GM23338 (cell line): ENCODE measurements around the gene CDKN1C. TPM values are rescaled to one million over a fixed set of nuclear protein-coding genes. Genes with fewer than 3 reads are reported as not detected.

Experiments used
- ATAC-seq: fragments of 200-7000 bp; cut with Tn5 transposase; 3 replicates; pipeline ENCODE4 v1.9.1; 2020
- DNase-seq: peaks from one replicate; pipeline ENCODE4 v3.0.0-alpha.2; 2015; ENCODE audit warnings: low spot score
- H2AFZ ChIP-seq: fragments of 200-600 bp; sonication (generic); 2 replicates; pipeline ENCODE4 v1.8.0; 2016; ENCODE audit warnings: antibody characterized with exemption, mild to moderate bottlenecking, moderate library complexity
- H3F3A ChIP-seq: fragments of 200-600 bp; sonication (generic); replicated peaks from 2 replicates; pipeline ENCODE4 v1.8.0; 2017; ENCODE audit warnings: antibody characterized with exemption, mixed run types, low read depth
- H3K27ac ChIP-seq: fragments of 200-600 bp; sonication (generic); 2 replicates; pipeline ENCODE4 v1.6.1; 2016; ENCODE audit warnings: low read depth
- H3K27me3 ChIP-seq: fragments of 200-600 bp; sonication (generic); 2 replicates; pipeline ENCODE4 v1.8.0; 2016; ENCODE audit warnings: mild to moderate bottlenecking, mixed run types, moderate library complexity; ENCODE audit not compliant: insufficient read depth
- H3K36me3 ChIP-seq: fragments of 200-600 bp; sonication (generic); 2 replicates; pipeline ENCODE4 v1.8.0; 2016; ENCODE audit warnings: mild to moderate bottlenecking; ENCODE audit not compliant: insufficient read depth
- H3K4me1 ChIP-seq: fragments of 200-600 bp; sonication (generic); 2 replicates; pipeline ENCODE4 v1.8.0; 2016; ENCODE audit warnings: mild to moderate bottlenecking, moderate library complexity; ENCODE audit not compliant: insufficient read depth
- H3K4me2 ChIP-seq: fragments of 200-600 bp; sonication (generic); 2 replicates; pipeline ENCODE4 v1.7.1; 2017; ENCODE audit warnings: mixed run types
- H3K4me3 ChIP-seq: fragments of 200-600 bp; sonication (generic); 2 replicates; pipeline ENCODE4 v1.6.1; 2016; ENCODE audit warnings: mixed run types
- H3K79me2 ChIP-seq: fragments of 200-600 bp; sonication (generic); replicated peaks from 2 replicates; pipeline ENCODE4 v1.8.0; 2017; ENCODE audit warnings: mild to moderate bottlenecking; ENCODE audit not compliant: insufficient read depth
- H3K9me2 ChIP-seq: fragments of 200-600 bp; sonication (generic); 2 replicates; pipeline ENCODE4 v1.8.0; 2017; ENCODE audit not compliant: insufficient read depth
- H4K20me1 ChIP-seq: fragments of 200-600 bp; sonication (generic); replicated peaks from 2 replicates; pipeline ENCODE4 v1.8.0; 2017; ENCODE audit warnings: mild to moderate bottlenecking; ENCODE audit not compliant: insufficient read depth
- H3K27ac Mint-ChIP-seq: 2 replicates; pipeline ENCODE4 v1.8.0; 2020; ENCODE audit warnings: inconsistent platforms, mild to moderate bottlenecking, moderate library complexity, mixed read lengths
- H3K27me3 Mint-ChIP-seq: 3 replicates; pipeline ENCODE4 v1.8.0; 2022; ENCODE audit warnings: low read depth, mild to moderate bottlenecking, moderate library complexity, mixed read lengths, inconsistent platforms; ENCODE audit not compliant: insufficient read depth, poor library complexity
- H3K36me3 Mint-ChIP-seq: 3 replicates; pipeline ENCODE4 v1.8.0; 2021; ENCODE audit warnings: low read depth, mild to moderate bottlenecking, inconsistent platforms, moderate library complexity, mixed read lengths
- H3K4me1 Mint-ChIP-seq: 3 replicates; pipeline ENCODE4 v1.8.0; 2020; ENCODE audit warnings: mild to moderate bottlenecking, inconsistent platforms, mixed read lengths
- H3K4me3 Mint-ChIP-seq: 3 replicates; pipeline ENCODE4 v1.8.0; 2021; ENCODE audit warnings: moderate library complexity, mild to moderate bottlenecking, inconsistent platforms, mixed read lengths
- H3K9me3 Mint-ChIP-seq: 3 replicates; pipeline ENCODE4 v1.8.0; 2020; ENCODE audit warnings: moderate library complexity, mild to moderate bottlenecking, inconsistent platforms, mixed read lengths
- CREB1 ChIP-seq: fragments of 250-450 bp; sonication (Bioruptor Pico); IDR thresholded peaks from 2 replicates; pipeline ENCODE4 v1.5.0; 2020; ENCODE audit warnings: low read depth, mild to moderate bottlenecking, moderate library complexity
- ETS1 ChIP-seq: IDR thresholded peaks from 2 replicates; pipeline ENCODE4 v1.6.1; 2016; ENCODE audit warnings: antibody characterized with exemption
- EZH2 ChIP-seq: fragments of 200-600 bp; sonication (generic); IDR thresholded peaks from one replicate; pipeline ENCODE4 v1.8.0; 2017; ENCODE audit warnings: antibody characterized with exemption, mild to moderate bottlenecking, low read depth; ENCODE audit not compliant: unreplicated experiment
- NANOG ChIP-seq: IDR thresholded peaks from 2 replicates; pipeline ENCODE4 v1.6.1; 2016; ENCODE audit warnings: antibody characterized with exemption, borderline replicate concordance
- POLR2AphosphoS5 ChIP-seq: IDR thresholded peaks from 2 replicates; pipeline ENCODE4 v1.6.1; 2016; ENCODE audit warnings: antibody characterized with exemption, low read depth
- STAT1 ChIP-seq: IDR thresholded peaks from one replicate; pipeline ENCODE4 v1.6.1; 2016; ENCODE audit warnings: antibody characterized with exemption; ENCODE audit not compliant: unreplicated experiment
- ZNF331 ChIP-seq: fragments of 250-450 bp; sonication (Bioruptor Pico); IDR thresholded peaks from 2 replicates; pipeline ENCODE4 v1.5.0; 2020; ENCODE audit warnings: low read depth, mild to moderate bottlenecking, moderate library complexity
- ZNF462 ChIP-seq: fragments of 250-450 bp; sonication (Bioruptor Pico); IDR thresholded peaks from 2 replicates; pipeline ENCODE4 v1.5.0; 2020; ENCODE audit warnings: mild to moderate bottlenecking, moderate library complexity
- polyA plus RNA-seq: library from polyadenylated mRNA; unstranded; fragments of >200 nt; fragmentation: Nextera tagmentation; extraction: Ambion mirVana; gene quantifications from 2 replicates; pipeline ENCODE4 v1.2.1, GENCODE V29; 2016
- total RNA-seq: library from RNA; depleted of rRNA; stranded (reverse); fragments of >200 nt; shearing (Covaris generic); gene quantifications from 2 replicates; pipeline ENCODE4 v1.2.3, GENCODE V29; 2014

The CDKN1C gene
- total and polyA plus RNA-seq, 2 experiments from 2014 or later = 19.3 to 23.5 TPM

GRCh38 chr11:2915473-2915872 is 29.9 kb upstream of the CDKN1C start (continued):
- no peak for TF ChIP-seq ZNF462 (CRISPR knock-in tag)

- ATAC-seq = no peak
- DNase-seq = no peak
- TF ChIP-seq NANOG (no peak), ZNF331 (CRISPR knock-in tag) (no peak), POLR2AphosphoS5 (no peak), EZH2 (no peak), STAT1 (no peak), ZNF462 (CRISPR knock-in tag) (no peak), ETS1 (no peak), CREB1 (CRISPR knock-in tag) (no peak)
These were observed 29.1 kb upstream of the CDKN1C start for GRCh38 chr11:2914455-2915195.

More at GRCh38 chr11:2914455-2915195, 29.1 kb upstream of the CDKN1C start:
- no peak overlapping the region for H2AFZ ChIP-seq
- H3K36me3 Mint-ChIP-seq = no peaks in the 10 kb centered on the region
- no peaks in the 10 kb centered on the region for H3K9me2 ChIP-seq
- H4K20me1 ChIP-seq = no peaks in the 10 kb centered on the region
- no peaks in the 10 kb centered on the region for H3K36me3 ChIP-seq
- H3K4me3 Mint-ChIP-seq = no peak overlapping the region
- H3F3A ChIP-seq = 0 out of 2 replicates have a peak, but pooled peaks cover 3% of the 10 kb centered on the region
- no peaks in the 10 kb centered on the region for H3K79me2 ChIP-seq
- no peak overlapping the region for H3K4me3 ChIP-seq
- peaks cover 17% of the 10 kb centered on the region for H3K4me1 Mint-ChIP-seq
- peaks cover 13% of the 10 kb centered on the region for H3K27me3 Mint-ChIP-seq
- no peak overlapping the region for H3K4me2 ChIP-seq
- H3K9me3 Mint-ChIP-seq = no peaks in the 10 kb centered on the region
- H3K4me1 ChIP-seq = no peaks in the 10 kb centered on the region
- H3K27ac ChIP-seq = no peak overlapping the region
- no peaks in the 10 kb centered on the region for H3K27me3 ChIP-seq
- H3K27ac Mint-ChIP-seq = no peak overlapping the region
